Esophagus muscularis mucosa (tissue), 3 donors: ENCODE data around the gene IAPP.

ENCODE experiments used
- POLR2A ChIP-seq: fragments of 450-650 bp; IDR thresholded peaks from one replicate; pipeline ENCODE4 v1.6.1; 2017; ENCODE audit warnings: antibody characterized with exemption, moderate library complexity, mild to moderate bottlenecking, low read depth
- POLR2AphosphoS5 ChIP-seq, 2 donors: sonication (generic); formaldehyde crosslinking; IDR thresholded peaks; one replicate each; pipeline ENCODE4 v1.6.1; 2017; ENCODE audit warnings: antibody characterized with exemption in 2 of 2
- TF ChIP-seq, protein P1 (sequence below), 3 experiments: fragments of 200-600 bp in 2 of 3; fragments of 450-650 bp in 1 of 3; sonication (generic) in 2 of 3; IDR thresholded peaks; one replicate each; pipeline ENCODE4 v1.5.1; 2017 to 2019; ENCODE audit warnings: antibody characterized with exemption in 3 of 3, mild to moderate bottlenecking in 2 of 3, moderate library complexity in 1 of 3

DNA sequence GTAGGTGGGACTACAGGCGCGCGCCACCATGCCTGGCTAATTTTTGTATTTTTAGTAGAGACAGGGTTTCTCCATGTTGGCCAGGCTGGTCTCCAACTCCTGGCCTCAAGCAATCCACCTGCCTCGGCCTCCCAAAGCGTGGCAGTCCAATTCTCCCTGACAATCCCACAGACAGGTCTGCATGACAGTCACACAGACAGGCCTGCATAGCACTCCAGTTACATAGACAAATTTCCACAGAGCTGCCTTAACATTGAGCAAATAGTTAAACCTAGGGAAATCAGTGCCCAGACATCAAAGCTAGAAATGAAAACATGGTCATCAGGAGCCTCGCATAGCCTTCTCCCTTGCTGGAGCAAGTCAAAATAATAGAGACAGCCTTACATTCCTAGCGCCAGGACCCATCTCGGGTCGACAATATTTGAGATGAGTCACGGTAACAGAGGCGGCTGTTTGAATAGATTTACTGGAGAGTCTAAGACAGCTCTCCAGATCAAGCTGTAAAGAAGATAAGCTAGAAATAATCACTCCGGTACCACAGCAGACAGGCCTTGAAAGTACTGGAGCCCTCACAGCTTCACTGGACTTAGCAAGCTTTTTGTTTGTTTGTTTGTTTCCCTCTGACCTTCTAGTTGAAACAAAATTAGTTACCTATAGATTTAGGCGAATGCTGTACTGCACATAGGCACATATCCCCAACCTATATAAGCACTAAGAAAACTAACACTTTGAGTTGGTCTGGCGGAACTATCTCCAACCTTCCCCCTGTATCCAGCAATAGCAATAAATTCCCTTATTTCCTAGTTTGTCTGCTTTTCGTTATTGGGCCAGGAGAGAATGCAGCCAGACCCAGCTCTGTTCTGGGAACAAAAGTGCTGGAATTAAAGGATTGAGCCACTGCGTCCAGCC, 40.9 kb downstream of the IAPP start:
- TF ChIP-seq, protein P1, sequence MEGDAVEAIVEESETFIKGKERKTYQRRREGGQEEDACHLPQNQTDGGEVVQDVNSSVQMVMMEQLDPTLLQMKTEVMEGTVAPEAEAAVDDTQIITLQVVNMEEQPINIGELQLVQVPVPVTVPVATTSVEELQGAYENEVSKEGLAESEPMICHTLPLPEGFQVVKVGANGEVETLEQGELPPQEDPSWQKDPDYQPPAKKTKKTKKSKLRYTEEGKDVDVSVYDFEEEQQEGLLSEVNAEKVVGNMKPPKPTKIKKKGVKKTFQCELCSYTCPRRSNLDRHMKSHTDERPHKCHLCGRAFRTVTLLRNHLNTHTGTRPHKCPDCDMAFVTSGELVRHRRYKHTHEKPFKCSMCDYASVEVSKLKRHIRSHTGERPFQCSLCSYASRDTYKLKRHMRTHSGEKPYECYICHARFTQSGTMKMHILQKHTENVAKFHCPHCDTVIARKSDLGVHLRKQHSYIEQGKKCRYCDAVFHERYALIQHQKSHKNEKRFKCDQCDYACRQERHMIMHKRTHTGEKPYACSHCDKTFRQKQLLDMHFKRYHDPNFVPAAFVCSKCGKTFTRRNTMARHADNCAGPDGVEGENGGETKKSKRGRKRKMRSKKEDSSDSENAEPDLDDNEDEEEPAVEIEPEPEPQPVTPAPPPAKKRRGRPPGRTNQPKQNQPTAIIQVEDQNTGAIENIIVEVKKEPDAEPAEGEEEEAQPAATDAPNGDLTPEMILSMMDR (IDR thresholded peaks at IDR 0.05): no peak
- TF ChIP-seq POLR2AphosphoS5 (IDR thresholded peaks at IDR 0.05) (no peak), POLR2A (no peak)
